Thyroid gland (tissue), 4 donors: Measurements from ENCODE around the gene MTA1.

Experiments
- POLR2A ChIP-seq, 2 donors: fragments of 450-650 bp; IDR thresholded peaks; one replicate each; pipeline ENCODE4 v1.6.1; 2017; ENCODE audit warnings: antibody characterized with exemption in 2 of 2, mild to moderate bottlenecking in 2 of 2, moderate library complexity in 1 of 2
- TF ChIP-seq, protein P1 (sequence below), 6 experiments: fragments of 200-600 bp in 3 of 6; fragments of 450-650 bp in 3 of 6; sonication (generic) in 3 of 6; IDR thresholded peaks; one replicate each; pipeline ENCODE4 v1.5.1; 2016 to 2019; ENCODE audit warnings: antibody characterized with exemption in 6 of 6, mild to moderate bottlenecking in 2 of 6, inconsistent platforms in 1 of 6, moderate library complexity in 1 of 6

DNA sequence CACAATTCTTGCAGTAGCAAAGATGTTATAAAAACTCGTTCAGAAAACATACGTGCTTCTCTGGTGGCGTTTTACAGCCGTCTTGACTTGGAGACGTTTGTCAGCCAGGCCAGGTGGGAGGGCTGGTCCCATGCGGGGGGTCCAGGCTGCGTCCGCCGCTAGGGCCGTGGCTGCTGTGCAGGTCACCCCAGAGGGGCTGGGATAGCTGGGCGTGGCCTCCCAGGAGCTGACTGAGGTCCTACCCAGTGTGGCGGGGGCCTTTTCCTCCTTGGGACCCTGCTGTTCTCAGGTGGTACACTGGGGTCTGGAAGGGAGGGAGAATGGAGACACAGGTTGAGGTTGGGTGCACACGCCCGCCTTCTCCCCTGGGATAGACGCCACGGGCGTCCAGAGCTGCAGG lies 25.2 kb downstream of the MTA1 start:
- TF ChIP-seq, protein P1, sequence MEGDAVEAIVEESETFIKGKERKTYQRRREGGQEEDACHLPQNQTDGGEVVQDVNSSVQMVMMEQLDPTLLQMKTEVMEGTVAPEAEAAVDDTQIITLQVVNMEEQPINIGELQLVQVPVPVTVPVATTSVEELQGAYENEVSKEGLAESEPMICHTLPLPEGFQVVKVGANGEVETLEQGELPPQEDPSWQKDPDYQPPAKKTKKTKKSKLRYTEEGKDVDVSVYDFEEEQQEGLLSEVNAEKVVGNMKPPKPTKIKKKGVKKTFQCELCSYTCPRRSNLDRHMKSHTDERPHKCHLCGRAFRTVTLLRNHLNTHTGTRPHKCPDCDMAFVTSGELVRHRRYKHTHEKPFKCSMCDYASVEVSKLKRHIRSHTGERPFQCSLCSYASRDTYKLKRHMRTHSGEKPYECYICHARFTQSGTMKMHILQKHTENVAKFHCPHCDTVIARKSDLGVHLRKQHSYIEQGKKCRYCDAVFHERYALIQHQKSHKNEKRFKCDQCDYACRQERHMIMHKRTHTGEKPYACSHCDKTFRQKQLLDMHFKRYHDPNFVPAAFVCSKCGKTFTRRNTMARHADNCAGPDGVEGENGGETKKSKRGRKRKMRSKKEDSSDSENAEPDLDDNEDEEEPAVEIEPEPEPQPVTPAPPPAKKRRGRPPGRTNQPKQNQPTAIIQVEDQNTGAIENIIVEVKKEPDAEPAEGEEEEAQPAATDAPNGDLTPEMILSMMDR (IDR thresholded peaks at IDR 0.05): no peak
- TF ChIP-seq POLR2A (IDR thresholded peaks at IDR 0.05): no peak
